Activated naive CD8-positive, alpha-beta T cell treated with anti-CD3 and anti-CD28 coated beads, Interleukin-2, amount 50 U/mL, for 16 hours (primary cell): ENCODE data around the gene NANOS2.
A peak's percentile ranks its signal among the peaks of the same experiment; 100 is the strongest.
"Not testable (repeated sequence)": the region's sequence is repeated elsewhere in the genome, so short reads cannot be mapped to it uniquely, and the experiment has no call there.

Source experiments
- DNase-seq: peaks from one replicate; pipeline ENCODE4 v3.0.0-alpha.2; 2020; ENCODE audit warnings: low read depth, low spot score

Gene NANOS2

DNA sequence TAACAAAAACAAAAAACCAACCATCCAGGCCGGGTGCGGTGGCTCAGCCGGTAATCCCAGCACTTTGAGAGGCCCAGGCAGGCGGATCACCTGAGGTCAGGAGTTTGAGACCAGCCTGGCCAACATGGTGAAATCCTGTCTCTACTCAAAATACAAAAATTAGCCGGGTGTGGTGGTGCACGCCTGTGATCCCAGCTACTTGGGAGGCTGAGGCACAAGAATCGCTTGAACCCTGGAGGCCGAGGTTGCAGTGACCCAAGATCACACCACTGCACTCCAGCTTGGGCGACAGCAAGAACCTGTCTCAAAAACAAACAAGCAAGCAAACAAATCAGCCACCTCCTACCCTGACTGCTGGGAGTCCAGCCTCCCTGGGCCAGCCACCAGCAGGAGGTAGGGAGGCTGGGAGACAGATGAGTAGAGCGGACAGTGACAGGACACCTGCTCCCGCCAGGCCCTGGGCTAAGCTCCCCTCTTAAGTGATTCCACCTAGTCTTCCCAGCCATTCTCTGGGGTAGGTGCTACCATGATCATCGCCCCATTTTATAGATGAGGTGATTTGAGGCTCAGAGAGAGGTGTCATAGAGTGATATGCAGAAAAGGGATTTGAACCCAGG lies 18.5 kb downstream of the NANOS2 start:
- DNase-seq: not testable (repeated sequence)

DNA sequence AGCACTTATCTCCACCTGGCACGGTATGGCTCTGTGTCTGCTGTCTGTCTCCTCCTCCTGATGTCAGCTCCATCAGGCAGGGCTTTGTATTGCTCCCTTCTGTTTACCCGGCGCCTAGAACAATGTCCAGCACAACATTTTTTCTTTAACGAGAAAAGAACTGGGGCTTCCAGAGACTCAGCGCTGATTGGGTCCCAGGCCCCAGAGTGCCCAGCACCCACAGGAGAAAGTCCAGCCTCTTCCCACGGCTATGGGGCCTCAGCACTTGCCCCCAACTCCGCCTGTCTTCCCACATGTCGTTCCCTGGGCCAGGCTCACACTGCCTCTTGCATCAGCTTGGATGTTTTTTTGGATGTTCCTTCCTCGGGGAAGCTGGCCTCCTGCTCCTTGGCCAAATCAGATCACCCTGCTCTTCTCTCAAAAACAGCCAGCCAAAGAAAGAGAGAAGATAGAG lies 19.0 kb downstream of the NANOS2 start:
- DNase-seq: no peak

DNA sequence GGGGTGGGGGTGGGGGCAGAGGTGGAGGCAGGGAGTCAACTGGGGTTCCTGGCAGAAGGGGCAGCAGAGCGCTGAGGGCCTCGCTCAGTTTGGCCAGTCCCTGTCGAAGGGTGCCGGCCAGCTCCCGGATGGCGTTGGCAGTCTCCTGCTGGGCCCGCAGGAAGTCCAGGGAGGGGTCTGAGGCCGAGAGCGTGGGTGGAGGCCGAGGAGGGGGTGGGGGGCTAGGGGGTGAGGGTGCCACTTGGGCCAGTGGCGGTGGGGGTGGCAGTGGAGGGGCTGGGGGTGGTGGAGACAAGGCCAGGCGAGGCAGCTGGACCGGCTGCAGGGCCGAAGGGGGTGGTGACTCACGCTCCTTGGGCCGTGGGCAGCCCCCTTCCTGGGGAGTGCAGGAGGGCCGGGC lies 23.7 kb downstream of the NANOS2 start:
- no peak for DNase-seq

DNA sequence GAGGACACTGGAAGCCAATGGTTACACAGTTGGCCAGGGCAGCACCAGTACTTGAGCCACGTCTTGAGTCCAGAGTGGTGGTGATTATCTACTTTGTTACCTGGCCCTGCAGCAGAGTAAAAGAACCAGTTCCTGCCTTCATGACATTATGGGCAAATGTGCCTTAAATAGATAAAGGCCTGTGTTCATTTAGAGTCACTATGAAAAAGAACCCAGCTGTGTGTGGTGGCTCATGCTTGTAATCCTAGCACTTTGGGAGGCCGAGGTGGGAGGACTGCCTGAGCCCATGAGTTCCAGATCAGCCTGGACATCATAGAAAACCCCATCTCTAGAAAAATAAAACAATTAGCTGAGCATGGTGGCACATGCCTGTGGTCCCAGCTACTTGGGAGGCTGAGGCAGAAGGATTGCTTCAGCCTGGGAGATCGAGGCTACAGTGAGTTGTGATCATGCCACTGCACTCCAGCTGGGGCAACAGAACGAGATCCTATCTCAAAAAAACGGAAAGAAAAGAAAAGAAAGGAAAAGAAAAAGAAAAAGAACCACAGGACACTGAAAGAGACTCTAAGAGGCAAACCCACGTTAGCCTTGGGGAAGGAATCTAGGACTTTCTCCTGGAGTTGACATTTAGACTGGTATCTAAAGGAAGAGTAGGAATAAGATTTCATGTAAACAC lies 25.2 kb downstream of the NANOS2 start:
- no peak for DNase-seq

DNA sequence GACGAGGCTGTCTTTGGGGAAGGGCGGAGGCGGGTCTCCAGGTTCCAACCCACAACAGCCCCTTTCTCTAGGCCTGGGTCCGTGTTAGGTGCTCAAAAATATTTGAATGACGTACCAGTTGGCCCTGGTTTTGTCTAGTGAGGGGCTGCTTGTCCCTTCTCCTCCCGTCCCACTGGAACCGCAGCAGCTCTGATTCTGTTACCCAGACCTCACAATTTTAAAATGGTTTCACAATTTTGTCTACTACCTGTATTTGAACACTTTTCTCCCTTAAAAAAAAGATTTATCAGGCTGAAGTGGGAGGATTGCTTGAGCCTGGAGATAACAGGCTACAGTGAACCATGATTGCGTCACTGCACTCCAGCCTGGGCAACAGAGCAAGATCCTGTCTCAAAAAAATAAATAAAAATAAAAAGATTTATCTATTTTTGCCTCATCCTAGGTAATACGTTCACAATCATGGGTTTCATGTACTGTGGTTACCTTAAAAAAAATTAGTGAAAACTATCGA lies 27.3 kb downstream of the NANOS2 start:
- DNase-seq: no peak

DNA sequence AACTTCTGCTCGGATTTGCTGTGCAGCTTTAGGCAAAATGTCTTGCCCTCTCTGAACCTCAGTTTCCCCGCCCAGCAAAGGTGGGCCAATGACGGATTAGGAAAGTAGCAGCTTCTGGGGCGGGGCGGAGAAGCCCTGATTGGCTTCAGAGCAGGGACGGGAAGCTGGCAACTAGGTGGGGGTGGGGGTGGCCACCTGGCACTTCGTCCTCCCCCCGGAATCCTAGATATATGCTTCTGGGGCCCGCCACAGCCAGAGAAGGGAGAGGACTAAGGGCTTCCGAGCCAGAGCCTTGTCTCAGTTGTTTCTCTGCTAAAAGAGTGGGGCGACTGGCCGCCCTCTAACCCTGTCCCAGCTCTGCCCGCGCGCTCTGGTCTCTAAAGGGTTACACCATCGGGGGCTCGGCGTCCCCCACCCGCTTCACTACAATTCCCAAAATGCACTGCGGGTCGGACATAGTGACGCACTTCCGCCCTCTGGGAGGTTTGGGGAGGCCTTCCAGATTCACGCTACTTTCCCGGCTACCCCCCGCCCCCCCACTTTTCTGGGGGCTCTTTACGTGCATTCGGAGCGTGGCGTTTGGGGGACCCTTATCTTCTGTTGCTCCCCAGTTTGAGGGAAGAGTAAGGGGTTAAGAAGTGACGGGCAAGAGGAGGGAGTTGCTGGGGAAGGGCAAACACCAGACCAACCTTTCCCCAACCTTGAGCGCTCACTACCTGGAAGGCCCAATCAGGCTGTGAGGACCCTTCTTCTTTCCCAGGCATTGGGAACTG lies 28.0 kb downstream of the NANOS2 start:
- DNase-seq: peak; percentile 78

DNA sequence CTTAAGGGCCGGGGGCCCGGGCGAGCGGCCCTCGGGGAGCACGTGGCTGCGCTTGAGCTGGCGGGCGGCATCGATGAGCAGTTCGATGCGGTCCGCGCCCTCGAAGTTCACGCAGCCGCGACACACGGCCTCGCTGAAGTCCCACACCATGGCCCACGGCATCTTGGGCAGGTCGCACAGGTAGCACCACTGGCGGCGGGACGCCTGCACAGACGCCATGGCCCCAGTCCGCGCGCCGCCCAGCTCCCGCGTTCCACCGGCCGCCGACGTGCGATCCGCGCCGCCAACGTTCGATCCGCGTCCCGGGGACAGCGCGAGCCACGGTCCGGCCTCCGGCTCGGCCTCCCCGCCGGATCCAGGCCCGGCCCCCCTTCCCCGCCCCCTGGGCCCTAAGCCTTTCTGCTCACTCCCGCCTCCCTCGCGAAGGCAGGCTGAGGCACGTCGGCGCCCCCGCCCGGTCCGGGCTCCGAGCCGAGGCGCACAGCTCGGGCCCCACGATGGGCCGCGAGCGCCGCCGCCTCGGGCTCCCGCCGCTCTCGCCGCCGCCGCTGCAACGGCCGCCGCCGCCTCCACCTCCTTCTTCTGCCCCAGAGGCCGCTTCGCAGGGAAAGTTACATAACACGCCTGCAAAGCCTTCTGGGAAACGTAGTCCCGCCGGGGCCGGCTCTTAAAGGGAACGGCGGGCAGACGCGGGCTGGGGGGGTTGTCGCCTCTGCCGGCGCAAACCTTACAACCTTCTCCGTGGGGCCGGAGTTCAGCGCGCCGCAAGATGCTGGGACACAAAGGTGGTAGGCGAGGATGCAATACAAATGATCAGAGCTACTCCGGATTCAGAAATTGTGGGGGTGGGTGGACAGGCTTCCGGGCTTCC lies 28.8 kb downstream of the NANOS2 start, which contains the start of gene IRF2BP1:
Gene IRF2BP1, minus strand, starts transcription at position 586 of the 871 bp plus-strand sequence. Its CDS starts 367 bp downstream, at position 219.
- peak; percentile 66 for DNase-seq

DNA sequence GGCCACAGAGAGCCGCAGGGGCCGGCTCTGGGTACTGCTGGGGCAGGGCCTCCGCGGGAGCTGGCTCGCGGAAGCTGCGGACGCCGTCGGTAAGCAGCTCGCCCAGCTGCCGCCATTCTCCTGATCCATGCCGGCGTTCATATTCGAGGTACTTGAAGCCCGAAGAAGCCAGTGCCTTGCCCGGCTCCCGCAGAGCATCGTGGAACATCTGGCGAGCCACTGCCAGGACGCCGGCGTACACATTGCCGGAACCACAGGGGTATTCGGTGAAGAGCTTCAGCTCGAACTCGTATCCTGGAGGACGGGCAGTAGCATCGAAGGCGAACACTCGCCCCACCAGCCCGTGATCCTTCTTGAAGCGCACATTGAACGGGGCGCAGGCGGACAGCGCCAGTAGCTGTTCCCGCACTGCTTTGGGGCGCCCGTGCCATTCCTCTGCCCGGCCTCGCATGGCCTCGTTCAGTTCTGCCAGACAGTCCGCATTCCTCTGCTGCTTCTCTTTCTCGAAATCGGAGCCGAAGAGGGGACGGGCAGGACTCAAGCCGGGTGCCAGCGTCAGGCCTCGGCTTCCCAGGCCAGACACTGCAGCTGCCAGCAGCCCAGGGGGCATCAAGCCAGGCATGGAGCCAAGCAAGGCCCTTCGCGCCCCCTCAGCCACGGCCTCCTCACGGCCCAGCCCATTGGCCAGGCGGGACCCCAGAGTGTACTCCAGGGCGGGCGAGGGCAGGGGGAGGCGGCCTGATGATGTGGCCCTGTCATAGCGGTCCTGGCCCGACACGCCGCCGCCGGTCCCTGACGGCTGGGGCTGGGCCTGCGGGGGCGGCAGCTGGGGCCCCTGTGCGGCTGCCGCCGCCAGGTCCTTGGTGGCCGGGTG lies 29.7 kb downstream of the NANOS2 start:
- DNase-seq: no peak

DNA sequence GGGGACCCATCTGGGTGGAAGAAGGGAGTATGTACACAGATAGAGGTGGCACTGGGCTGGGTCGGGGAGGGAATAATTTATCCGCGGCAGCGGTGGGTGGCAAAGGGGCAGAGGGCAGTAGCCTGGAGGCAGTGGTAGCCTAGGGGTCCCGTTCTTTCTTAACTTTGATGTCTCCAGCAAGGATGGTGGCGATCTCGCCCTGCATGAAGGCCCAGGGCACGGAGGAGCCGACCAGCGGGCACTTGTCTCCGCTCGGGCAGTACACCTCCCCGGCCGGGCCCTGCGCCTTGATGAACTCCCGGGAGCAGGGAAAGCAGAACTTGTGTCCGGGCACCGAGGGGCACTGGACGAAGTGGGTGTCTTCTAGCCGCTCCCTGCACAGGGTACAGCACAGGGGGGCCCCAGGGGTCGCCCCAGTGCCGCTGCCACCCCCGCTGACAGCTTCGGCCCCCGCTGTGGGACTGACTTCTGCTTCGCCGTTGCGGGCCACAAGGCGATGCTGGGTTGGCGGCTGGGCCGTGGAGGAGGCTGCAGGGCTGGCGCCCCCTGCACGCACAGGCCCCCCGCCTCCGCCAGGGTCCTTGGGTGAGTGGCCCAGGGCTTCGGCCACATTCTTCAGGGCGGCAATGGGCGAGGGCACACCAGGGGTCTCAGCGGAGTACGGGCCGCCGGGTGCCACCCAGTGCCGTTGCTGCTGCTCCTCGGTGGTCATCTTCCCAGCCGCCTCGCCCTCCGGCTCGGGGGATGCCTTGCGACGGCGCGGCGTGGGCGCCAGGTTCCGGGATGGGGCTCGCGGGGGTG lies 30.5 kb downstream of the NANOS2 start:
- DNase-seq: no peak

DNA sequence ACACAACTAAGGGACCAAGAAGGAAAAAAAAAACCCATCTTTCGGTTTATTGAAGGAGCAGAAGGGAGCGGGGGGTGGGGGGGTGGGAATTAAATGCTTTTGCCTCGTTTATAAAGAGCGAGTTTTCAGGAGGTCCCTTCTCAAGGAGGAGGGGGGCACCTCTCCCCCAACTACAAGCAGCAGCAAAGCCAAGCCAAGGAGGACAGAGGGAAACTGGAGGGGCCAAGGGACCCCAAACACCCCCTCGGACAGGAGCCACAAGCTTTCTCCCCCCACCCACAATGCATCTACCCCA lies 31.0 kb downstream of the NANOS2 start:
- no peak for DNase-seq

DNA sequence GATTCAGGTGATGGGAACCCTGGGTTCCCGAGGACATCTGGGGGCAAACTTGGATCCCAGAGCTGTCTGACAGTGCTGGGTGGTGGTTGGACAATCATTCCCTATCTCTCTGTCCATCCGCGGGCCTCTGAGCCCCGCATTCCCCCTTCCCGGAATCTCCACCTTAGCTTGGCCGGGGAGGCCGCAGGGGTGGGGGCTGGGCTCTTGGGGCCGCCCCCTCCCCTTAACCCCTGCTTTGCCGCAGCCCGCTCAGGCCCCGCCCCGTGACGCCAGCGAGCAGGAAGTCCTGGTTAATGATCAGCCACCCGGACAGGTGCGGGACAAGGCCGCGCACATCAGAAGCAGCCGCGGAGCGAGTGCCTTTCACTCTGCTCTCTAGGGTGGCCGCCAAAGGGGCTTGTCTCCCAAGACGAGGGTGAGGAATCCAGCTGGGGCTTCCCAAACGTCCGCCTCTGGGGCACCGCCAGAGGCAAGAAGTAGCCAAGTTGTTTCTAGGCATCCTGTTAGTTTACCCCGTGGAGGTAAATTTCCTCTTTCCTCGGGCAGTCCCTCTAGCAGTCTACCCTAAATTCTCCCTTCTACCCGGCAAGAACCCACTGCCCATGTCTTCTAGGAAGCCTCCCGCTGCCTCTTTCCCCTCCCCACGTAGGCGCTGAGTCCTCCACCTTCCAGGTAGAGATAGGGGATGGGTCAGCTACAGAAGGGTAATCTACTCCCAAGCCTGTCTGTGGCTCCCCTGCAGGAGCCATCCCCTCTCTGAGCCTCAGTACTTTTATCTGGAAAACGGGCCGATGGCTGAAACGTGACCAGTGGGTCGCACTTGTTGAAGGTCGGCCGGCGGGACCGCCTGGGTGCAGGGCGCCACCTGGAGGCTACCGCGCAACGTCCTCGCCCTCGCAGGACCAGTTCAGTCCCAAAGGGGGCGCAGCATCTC lies 31.7 kb downstream of the NANOS2 start:
- peak; percentile 64 for DNase-seq

DNA sequence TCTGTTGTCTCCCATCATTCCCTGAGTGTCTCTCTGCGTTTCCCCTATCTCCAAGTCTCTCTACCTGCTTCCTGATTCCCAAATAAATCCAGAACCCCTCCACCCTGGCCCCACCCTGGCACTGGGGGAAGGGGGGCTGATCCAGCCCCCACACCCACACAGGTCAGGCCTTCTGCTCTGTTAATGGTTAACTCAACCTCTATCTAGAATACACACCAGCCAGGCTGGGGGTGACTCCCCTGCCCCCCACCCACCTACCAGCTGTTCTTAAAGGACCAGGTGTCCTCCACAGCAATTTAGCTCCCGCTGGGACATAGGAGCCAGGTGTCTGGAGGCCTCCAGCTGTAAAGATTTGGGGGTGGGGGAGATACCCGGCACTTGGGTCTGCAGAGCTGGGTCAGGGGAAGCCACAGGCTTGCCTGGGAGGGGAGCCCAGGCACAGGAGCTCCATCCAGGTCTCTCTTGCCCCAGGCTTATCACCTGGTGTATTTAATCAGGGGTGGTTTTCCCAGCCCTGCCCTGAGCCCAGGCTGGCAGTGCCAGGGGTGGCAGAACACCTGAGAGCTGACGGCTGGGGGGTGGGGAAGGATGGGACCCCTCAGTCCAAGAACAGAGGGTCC lies 32.6 kb downstream of the NANOS2 start:
- no peak for DNase-seq

DNA sequence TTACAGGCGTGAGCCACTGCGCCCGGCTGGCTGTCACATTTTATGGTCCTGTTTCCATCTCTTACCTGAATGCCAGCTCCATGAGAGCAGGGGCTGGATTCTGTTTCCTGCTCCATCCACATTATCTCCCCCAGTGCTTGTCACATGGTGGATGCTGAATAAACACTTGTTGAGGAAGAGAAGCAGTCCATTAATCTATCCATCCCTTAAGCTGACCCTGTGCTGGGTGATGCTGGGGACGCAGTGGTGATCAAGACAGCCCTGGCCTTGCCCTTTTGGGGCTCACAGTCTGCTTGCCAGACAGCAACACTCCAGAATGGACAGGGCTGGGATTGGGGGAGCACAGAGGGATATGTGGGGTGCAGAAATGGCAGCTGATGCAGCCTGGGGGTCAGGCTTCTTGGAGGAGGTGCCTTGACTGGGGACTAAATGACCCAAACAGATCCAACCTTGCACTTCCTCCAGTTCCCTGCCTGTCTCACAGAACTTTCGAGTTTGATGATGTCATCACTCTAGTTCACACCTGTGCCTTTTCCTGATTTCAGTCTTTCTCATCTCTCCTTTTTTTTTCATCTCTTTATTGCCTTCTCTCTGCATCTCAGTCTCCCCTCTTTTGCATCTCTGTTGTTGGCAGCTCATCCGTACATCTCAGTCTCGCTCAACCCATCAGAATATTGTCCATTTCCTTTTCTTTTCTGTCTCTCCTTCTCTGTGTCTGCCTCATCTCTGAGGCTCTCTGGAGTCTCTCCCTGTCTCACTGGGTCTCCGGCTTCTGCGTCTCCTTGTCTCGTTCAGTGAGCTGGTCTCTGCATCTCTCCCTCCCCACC lies 33.3 kb downstream of the NANOS2 start:
- DNase-seq: no peak

DNA sequence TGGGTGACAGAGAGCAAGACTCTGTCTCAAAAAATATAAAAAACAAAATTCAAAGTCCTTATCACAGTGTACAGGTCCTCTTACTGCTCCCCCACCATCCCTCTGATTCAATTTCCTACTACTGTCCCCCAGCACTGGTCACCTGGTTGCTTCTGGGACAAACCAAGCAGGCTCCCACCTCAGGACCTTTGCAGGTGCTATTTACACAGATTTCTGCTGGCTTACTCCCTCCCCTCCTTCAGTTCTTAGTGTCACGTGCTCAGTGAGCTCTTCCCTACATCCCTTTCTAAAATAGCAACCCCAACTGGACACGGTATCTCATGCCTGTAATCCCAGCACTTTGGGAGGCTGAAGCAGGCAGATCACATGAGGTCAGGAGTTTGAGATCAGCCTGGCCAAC lies 34.6 kb downstream of the NANOS2 start:
- DNase-seq: no peak

DNA sequence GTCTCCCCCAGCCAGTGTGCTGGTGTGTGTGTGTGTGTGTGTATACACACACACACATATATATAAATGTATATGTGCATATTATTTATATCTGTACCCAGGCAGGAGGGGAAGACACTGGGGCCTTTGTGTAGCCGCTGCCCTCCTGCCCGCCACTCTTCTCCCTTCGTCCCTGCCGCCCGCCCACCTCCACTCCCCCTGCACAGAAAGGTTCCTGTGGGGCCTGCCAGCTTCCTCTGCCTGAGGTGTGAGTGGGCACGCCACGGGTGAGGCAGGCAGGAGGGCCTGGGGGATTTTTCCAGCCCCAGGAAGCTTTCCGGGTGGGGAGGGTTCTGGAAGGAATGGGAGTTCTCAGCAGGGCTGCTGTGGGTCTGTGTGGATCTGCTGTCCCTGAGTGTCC lies 35.5 kb downstream of the NANOS2 start:
- DNase-seq: no peak

DNA sequence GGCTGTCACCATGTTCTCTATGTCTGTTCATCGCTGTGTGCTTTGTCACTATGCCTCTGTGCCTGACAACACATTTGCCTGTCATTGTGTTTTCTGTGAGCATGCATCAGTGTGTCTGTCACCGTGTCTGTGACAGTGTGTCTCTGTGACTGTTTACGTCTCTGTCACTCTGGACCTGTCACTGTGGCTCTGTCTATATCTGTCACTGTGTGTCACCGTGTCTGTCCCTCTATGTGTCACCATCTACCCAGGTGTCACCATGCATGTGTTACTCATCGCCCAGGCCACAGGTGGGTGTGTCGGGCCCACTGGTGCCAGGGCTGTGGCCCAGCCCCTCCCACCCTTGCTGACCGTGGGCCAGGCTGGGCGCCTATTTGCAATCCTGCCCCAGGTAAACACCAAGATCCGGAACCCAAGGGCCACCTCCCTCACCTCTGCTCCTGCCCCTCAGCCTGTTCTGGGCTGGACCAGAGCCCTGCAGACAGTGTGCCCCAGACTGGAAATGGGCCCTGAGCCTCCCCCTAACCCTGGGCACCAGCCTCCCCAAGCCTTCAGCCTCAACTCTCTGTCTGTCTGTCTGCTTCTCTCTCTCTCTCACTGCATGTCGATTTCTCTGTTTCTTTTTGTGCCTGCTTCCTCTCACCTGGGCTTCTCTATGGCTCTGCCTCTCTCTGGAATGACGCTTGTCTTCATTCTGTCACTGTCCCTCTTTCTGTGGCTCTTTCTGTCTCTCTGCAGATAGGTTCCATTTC lies 36.4 kb downstream of the NANOS2 start:
- DNase-seq: no peak
